ENCODE data around the gene MRAS. TPM values are rescaled to one million over a fixed set of nuclear protein-coding genes. Genes with fewer than 3 reads are reported as not detected.

MRAS gene
- total and polyA plus RNA-seq, 2 of the 13 experiments (the other 11 are each of a cell fraction or from before 2014, with no cell fraction given): 8.8 to 36.2 TPM

DNA sequence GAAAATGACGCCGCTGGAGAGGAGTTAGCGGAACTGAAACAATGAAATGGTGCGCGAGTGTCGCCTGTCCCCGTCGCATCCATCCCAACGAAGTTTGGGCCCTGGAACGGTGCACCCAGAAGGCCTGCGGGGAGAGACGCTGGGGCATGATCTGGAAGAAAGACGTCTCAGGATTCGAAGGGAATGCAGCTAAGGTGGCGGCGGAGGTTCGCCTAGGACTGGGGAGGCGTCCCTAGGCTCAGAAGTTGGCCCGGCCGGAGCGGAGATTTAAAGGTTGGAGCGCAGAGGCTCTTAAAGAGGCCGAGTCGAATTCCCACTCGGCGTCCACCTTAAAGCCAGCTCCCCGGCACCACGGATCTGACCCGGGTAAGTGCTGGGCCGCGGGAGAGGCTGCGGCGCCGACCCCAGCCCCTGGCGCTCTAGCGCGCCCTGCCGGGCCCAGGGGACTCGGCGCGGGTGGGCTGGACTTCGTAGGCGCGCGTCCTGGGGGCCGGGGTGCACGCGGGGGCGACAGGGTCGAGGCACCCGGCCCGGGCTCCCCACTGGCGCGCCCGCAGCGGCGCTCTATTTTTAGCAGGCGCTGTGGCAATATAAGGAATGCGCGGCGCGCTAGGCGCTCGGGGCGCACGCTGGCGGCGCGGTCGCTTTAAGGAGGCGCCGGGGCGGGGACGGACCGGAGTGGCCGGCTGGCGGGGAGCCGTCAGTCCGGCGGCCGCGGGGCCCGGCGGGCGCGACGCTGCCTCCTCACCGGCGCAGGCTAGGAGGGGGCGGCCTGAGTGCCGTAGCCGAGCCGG is at the start of gene MRAS (continued):
- TF ChIP-seq BCLAF1 (IDR thresholded peaks at IDR 0.05) (no peak), ZNF224 (CRISPR knock-in tag; IDR thresholded peaks at IDR 0.05) (no peak), CBX2 (IDR thresholded peaks at IDR 0.05; ENCODE audit: low read depth, low read length) (no peak), CBX2 (CRISPR knock-in tag; IDR thresholded peaks at IDR 0.05; ENCODE audit: low read depth) (no peak), ZFY (CRISPR knock-in tag; IDR thresholded peaks at IDR 0.05) (peak; percentile 74), ZNF83 (CRISPR knock-in tag; IDR thresholded peaks at IDR 0.05; ENCODE audit: borderline replicate concordance) (no peak), ONECUT2 (CRISPR knock-in tag; IDR thresholded peaks at IDR 0.05) (no peak), POLR2AphosphoS5 (IDR thresholded peaks at IDR 0.05; ENCODE audit: low read depth, low read length) (0 out of 2 replicates have a peak, but pooled peaks have one; percentile 23), IRF9 (CRISPR knock-in tag; IDR thresholded peaks at IDR 0.05; ENCODE audit: borderline replicate concordance) (peak; percentile 67; the same call in 1 of the 2 replicates), BRD4 (CRISPR knock-in tag; IDR thresholded peaks at IDR 0.05) (no peak), ZNF850 (CRISPR knock-in tag; conservative IDR thresholded peaks at IDR 0.05) (no peak), ZFP90 (CRISPR knock-in tag; IDR thresholded peaks at IDR 0.05; ENCODE audit: borderline replicate concordance) (no peak), AGO1 (IDR thresholded peaks at IDR 0.05; ENCODE audit: low read depth, low read length, poor library complexity, severe bottlenecking) (no peak), CEBPG (CRISPR knock-in tag; IDR thresholded peaks at IDR 0.05) (no peak), FOSL2 (CRISPR knock-in tag; IDR thresholded peaks at IDR 0.05) (no peak), NFATC3 (CRISPR knock-in tag; IDR thresholded peaks at IDR 0.05) (no peak), ZNF276 (CRISPR knock-in tag; IDR thresholded peaks at IDR 0.05; ENCODE audit: low read depth) (peak; percentile 99), WIZ (CRISPR knock-in tag; IDR thresholded peaks at IDR 0.05) (no peak), BCL6 (CRISPR knock-in tag; IDR thresholded peaks at IDR 0.05) (peak; percentile 13; the same call in 1 of the 2 replicates), HNRNPLL (IDR thresholded peaks at IDR 0.05; ENCODE audit: low read depth, low read length, poor library complexity, severe bottlenecking) (peak; percentile 84), PAX8 (CRISPR knock-in tag; IDR thresholded peaks at IDR 0.05; ENCODE audit: borderline replicate concordance) (no peak)
- TF ChIP-seq, protein P1, sequence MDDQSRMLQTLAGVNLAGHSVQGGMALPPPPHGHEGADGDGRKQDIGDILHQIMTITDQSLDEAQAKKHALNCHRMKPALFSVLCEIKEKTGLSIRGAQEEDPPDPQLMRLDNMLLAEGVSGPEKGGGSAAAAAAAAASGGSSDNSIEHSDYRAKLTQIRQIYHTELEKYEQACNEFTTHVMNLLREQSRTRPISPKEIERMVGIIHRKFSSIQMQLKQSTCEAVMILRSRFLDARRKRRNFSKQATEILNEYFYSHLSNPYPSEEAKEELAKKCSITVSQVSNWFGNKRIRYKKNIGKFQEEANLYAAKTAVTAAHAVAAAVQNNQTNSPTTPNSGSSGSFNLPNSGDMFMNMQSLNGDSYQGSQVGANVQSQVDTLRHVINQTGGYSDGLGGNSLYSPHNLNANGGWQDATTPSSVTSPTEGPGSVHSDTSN (CRISPR knock-in tag; IDR thresholded peaks at IDR 0.05; ENCODE audit: borderline replicate concordance): no peak
- TF ChIP-seq, protein P2, sequence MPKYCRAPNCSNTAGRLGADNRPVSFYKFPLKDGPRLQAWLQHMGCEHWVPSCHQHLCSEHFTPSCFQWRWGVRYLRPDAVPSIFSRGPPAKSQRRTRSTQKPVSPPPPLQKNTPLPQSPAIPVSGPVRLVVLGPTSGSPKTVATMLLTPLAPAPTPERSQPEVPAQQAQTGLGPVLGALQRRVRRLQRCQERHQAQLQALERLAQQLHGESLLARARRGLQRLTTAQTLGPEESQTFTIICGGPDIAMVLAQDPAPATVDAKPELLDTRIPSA (CRISPR knock-in tag; IDR thresholded peaks at IDR 0.05; ENCODE audit: borderline replicate concordance): no peak; the same call in 1 of the 2 replicates
